ENCODE results near the gene HSD3B7.

The HSD3B7 gene

DNA sequence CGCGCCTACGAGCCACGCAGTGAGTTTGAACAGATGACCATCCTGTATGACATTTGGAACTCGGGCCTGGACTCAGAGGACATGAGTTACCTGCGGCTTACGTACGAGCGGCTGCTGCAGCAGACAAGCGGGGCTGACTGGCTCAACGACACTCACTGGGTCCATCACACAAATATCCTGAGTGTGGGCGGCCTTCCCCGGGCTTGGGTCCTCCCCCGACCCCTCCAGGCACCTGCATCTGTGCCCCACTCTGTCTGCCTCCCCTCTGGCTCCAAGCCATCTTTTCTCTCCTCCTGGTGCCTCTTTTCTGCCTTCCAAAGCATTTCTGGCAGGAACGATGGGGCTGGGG, 5.0 kb upstream of the HSD3B7 start:
- H3K27me3 ChIP-seq (ENCODE audit: insufficient read depth, insufficient read length): no peaks in the 10 kb centered on the region
- H3K36me3 ChIP-seq (ENCODE audit: insufficient read depth, insufficient read length, low read length): peaks cover 94% of the 10 kb centered on the region
- H3K4me1 ChIP-seq (ENCODE audit: insufficient read depth, insufficient read length): peaks cover 11% of the 10 kb centered on the region
- H3K4me3 ChIP-seq (ENCODE audit: insufficient read length, low read depth): no peak overlapping the region
- H3K9ac ChIP-seq (ENCODE audit: insufficient read length, low read depth): no peak overlapping the region
- no peak for TF ChIP-seq YY1 (IDR thresholded peaks at IDR 0.05; ENCODE audit: insufficient read depth, insufficient read length)
- no peak for TF ChIP-seq SUZ12 (IDR thresholded peaks at IDR 0.05; ENCODE audit: extremely low read depth, insufficient read depth, insufficient read length)
- no peak for DNase-seq (ENCODE audit: low read depth, low spot score)
- H3K9me3 ChIP-seq (ENCODE audit: insufficient read depth, low read length): no peaks in the 10 kb centered on the region

- Histone ChIP-seq H3K36me3 (ENCODE audit: insufficient read depth, insufficient read length, low read length) (peaks cover 93% of the 10 kb centered on the region), H3K9ac (ENCODE audit: insufficient read length, low read depth) (no peak overlapping the region), H3K4me3 (ENCODE audit: insufficient read length, low read depth) (no peak overlapping the region), H3K9me3 (ENCODE audit: insufficient read depth, low read length) (no peaks in the 10 kb centered on the region), H3K4me1 (ENCODE audit: insufficient read depth, insufficient read length) (peaks cover 15% of the 10 kb centered on the region), H3K27me3 (ENCODE audit: insufficient read depth, insufficient read length) (no peaks in the 10 kb centered on the region)
- TF ChIP-seq SUZ12 (IDR thresholded peaks at IDR 0.05; ENCODE audit: extremely low read depth, insufficient read depth, insufficient read length): no peak
- TF ChIP-seq ZNF274 (IDR thresholded peaks at IDR 0.05; ENCODE audit: low read depth, low read length): no peak
- TF ChIP-seq YY1 (IDR thresholded peaks at IDR 0.05; ENCODE audit: insufficient read depth, insufficient read length): no peak
- DNase-seq (ENCODE audit: low read depth, low spot score): no peak
Measured at GRCh38 chr16:30980434-30980833, 4.6 kb upstream of the HSD3B7 start.

DNA sequence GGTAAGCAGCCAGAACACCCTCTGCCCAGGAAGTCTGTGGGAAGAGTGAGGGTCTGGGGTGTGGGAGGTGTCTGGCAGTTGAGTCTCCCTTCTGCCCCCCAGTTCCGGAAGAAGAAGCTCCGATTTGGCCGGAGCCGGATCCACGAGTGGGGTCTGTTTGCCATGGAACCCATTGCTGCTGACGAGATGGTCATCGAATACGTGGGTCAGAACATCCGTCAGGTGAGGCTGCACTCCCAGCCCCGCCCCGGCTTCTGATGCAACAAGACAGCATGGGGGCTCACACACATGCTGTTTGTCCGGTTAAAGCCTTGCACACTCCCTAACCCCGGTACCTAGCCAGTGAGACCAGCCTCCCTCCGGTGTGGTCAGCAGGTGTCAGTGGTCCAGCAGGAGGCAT, 4.0 kb upstream of the HSD3B7 start:
- H3K27me3 ChIP-seq (ENCODE audit: insufficient read depth, insufficient read length): no peaks in the 10 kb centered on the region
- H3K9me3 ChIP-seq (ENCODE audit: insufficient read depth, low read length): no peaks in the 10 kb centered on the region
- no peak overlapping the region for H3K9ac ChIP-seq (ENCODE audit: insufficient read length, low read depth)
- peaks cover 20% of the 10 kb centered on the region for H3K4me1 ChIP-seq (ENCODE audit: insufficient read depth, insufficient read length)
- no peak overlapping the region for H3K4me3 ChIP-seq (ENCODE audit: insufficient read length, low read depth)
- no peak for TF ChIP-seq ZNF274 (IDR thresholded peaks at IDR 0.05; ENCODE audit: low read depth, low read length)
- TF ChIP-seq SUZ12 (IDR thresholded peaks at IDR 0.05; ENCODE audit: extremely low read depth, insufficient read depth, insufficient read length): no peak
- no peak for TF ChIP-seq YY1 (IDR thresholded peaks at IDR 0.05; ENCODE audit: insufficient read depth, insufficient read length)
- no peak for DNase-seq (ENCODE audit: low read depth, low spot score)
- peaks cover 93% of the 10 kb centered on the region for H3K36me3 ChIP-seq (ENCODE audit: insufficient read depth, insufficient read length, low read length)

- TF ChIP-seq ZNF274 (IDR thresholded peaks at IDR 0.05; ENCODE audit: low read depth, low read length) (no peak), SUZ12 (IDR thresholded peaks at IDR 0.05; ENCODE audit: extremely low read depth, insufficient read depth, insufficient read length) (no peak), YY1 (IDR thresholded peaks at IDR 0.05; ENCODE audit: insufficient read depth, insufficient read length) (no peak)
- Histone ChIP-seq H3K36me3 (ENCODE audit: insufficient read depth, insufficient read length, low read length) (peaks cover 91% of the 10 kb centered on the region), H3K9ac (ENCODE audit: insufficient read length, low read depth) (no peak overlapping the region), H3K4me3 (ENCODE audit: insufficient read length, low read depth) (no peak overlapping the region), H3K9me3 (ENCODE audit: insufficient read depth, low read length) (no peaks in the 10 kb centered on the region), H3K4me1 (ENCODE audit: insufficient read depth, insufficient read length) (peaks cover 20% of the 10 kb centered on the region), H3K27me3 (ENCODE audit: insufficient read depth, insufficient read length) (no peaks in the 10 kb centered on the region)
- DNase-seq (ENCODE audit: low read depth, low spot score): no peak
Measured at GRCh38 chr16:30982548-30983288, 2.3 kb upstream of the HSD3B7 start.

- Histone ChIP-seq H3K36me3 (ENCODE audit: insufficient read depth, insufficient read length, low read length) (peaks cover 92% of the 10 kb centered on the region), H3K9me3 (ENCODE audit: insufficient read depth, low read length) (no peaks in the 10 kb centered on the region), H3K4me3 (ENCODE audit: insufficient read length, low read depth) (no peak overlapping the region), H3K9ac (ENCODE audit: insufficient read length, low read depth) (peak overlapping the region; percentile 2), H3K4me1 (ENCODE audit: insufficient read depth, insufficient read length) (peaks cover 20% of the 10 kb centered on the region), H3K27me3 (ENCODE audit: insufficient read depth, insufficient read length) (no peaks in the 10 kb centered on the region)
- DNase-seq (ENCODE audit: low read depth, low spot score): no peak
- TF ChIP-seq ZNF274 (IDR thresholded peaks at IDR 0.05; ENCODE audit: low read depth, low read length) (no peak), YY1 (IDR thresholded peaks at IDR 0.05; ENCODE audit: insufficient read depth, insufficient read length) (no peak), SUZ12 (IDR thresholded peaks at IDR 0.05; ENCODE audit: extremely low read depth, insufficient read depth, insufficient read length) (no peak)
Measured at GRCh38 chr16:30983289-30983889, 1.6 kb upstream of the HSD3B7 start.

DNA sequence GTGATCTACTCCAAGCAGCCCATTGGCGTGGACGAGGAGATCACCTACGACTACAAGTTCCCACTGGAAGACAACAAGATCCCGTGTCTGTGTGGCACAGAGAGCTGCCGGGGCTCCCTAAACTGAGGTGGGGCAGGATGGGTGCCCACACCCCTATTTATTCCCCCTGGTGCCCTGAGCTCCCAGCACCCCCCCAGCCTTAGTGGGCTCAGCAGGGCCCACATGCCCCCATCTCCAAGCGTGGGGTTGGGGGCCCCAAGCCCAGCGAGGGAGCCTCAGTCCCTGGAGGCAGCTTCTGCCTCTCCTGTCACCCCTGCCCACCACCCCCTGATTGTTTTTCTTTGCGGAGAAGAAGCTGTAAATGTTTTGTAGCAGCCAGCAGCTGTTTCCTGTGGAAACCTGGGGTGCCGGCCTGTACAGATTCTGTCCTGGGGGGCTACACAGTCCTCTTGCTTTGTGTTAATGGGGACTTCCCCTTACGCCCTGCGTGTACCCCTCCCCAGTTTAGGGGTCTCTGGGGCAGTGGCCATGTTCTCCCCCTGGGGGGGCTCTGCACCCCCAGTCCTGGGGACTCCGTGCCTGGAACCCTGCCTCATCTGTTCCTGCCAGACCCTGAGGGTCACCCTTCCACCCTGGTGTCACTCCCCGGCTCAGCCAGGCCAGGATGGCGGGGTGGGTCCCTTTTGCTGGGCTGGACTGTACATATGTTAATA, 953 bp upstream of the HSD3B7 start:
- Histone ChIP-seq H3K27me3 (ENCODE audit: insufficient read depth, insufficient read length) (no peaks in the 10 kb centered on the region), H3K9me3 (ENCODE audit: insufficient read depth, low read length) (no peaks in the 10 kb centered on the region), H3K4me1 (ENCODE audit: insufficient read depth, insufficient read length) (peaks cover 18% of the 10 kb centered on the region), H3K4me3 (ENCODE audit: insufficient read length, low read depth) (no peak overlapping the region), H3K36me3 (ENCODE audit: insufficient read depth, insufficient read length, low read length) (peaks cover 89% of the 10 kb centered on the region), H3K9ac (ENCODE audit: insufficient read length, low read depth) (peak overlapping the region; percentile 2)
- no peak for TF ChIP-seq ZNF274 (IDR thresholded peaks at IDR 0.05; ENCODE audit: low read depth, low read length)
- DNase-seq (ENCODE audit: low read depth, low spot score): no peak

DNA sequence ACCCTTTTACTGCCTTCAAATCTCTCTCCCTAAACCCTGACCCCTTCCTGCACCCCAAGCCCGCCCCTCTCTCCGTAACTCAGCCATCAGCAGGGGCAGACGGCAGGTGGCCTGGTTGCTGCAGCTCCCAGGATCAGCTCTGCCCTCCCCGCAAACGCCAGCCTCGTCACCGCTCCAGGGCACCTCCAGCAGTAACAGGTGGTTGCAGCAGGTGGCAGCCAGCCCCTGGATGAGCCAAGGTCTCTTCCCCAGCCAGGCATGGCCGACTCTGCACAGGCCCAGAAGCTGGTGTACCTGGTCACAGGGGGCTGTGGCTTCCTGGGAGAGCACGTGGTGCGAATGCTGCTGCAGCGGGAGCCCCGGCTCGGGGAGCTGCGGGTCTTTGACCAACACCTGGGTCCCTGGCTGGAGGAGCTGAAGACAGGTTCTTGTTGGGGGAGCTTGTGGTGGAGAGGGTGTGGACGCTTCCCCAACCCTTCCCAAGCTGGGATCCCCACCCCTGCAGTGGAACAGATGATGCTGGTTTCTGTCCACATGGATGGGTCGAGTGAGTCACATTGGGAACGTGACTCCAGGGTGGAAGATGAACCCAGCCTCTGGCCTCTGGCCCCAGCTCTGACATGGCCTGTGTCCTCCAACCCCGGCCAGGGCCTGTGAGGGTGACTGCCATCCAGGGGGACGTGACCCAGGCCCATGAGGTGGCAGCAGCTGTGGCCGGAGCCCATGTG, 558 bp downstream of the HSD3B7 start:
- H3K9me3 ChIP-seq (ENCODE audit: insufficient read depth, low read length): no peaks in the 10 kb centered on the region
- no peak for DNase-seq (ENCODE audit: low read depth, low spot score)
- H3K27me3 ChIP-seq (ENCODE audit: insufficient read depth, insufficient read length): no peaks in the 10 kb centered on the region
- H3K4me3 ChIP-seq (ENCODE audit: insufficient read length, low read depth): peak overlapping the region; percentile 18
- no peak for TF ChIP-seq YY1 (IDR thresholded peaks at IDR 0.05; ENCODE audit: insufficient read depth, insufficient read length)
- no peak for TF ChIP-seq SUZ12 (IDR thresholded peaks at IDR 0.05; ENCODE audit: extremely low read depth, insufficient read depth, insufficient read length)
- TF ChIP-seq ZNF274 (IDR thresholded peaks at IDR 0.05; ENCODE audit: low read depth, low read length): no peak
- peaks cover 75% of the 10 kb centered on the region for H3K36me3 ChIP-seq (ENCODE audit: insufficient read depth, insufficient read length, low read length)
- H3K9ac ChIP-seq (ENCODE audit: insufficient read length, low read depth): peak overlapping the region; percentile 81
- H3K4me1 ChIP-seq (ENCODE audit: insufficient read depth, insufficient read length): peaks cover 18% of the 10 kb centered on the region

Data from NT2/D1 (cell line).